ENCODE data around the gene CMSS1.

Gene CMSS1

GRCh38 chr3:100024520-100025303 is 207.1 kb downstream of the CMSS1 start:
- H3K36me3 ChIP-seq (replicated peaks) = no peaks in the 10 kb centered on the region
- no peak overlapping the region for H3K4me3 ChIP-seq (ENCODE audit: low read depth, low read length)
- in situ Hi-C loops (cut with HindIII; ENCODE audit: low pct_ligation_motif_present, low sequenced_read_pairs) = no loop called here
- no peaks in the 10 kb centered on the region for H3K27me3 ChIP-seq (replicated peaks)
- no peak for DNase-seq
- no peak for TF ChIP-seq CTCF (IDR thresholded peaks at IDR 0.05; ENCODE audit: low read depth, low read length, missing control alignments)
- no peak overlapping the region for H3K27ac ChIP-seq

- in situ Hi-C loops (cut with HindIII; ENCODE audit: low pct_ligation_motif_present, low sequenced_read_pairs) = no loop called here
- no peak for DNase-seq
- TF ChIP-seq CTCF (IDR thresholded peaks at IDR 0.05; ENCODE audit: low read depth, low read length, missing control alignments) = no peak
- no peak overlapping the region for H3K27ac ChIP-seq
- no peaks in the 10 kb centered on the region for H3K36me3 ChIP-seq (replicated peaks)
- no peak overlapping the region for H3K4me3 ChIP-seq (ENCODE audit: low read depth, low read length)
- no peaks in the 10 kb centered on the region for H3K27me3 ChIP-seq (replicated peaks)
These were observed 209.7 kb downstream of the CMSS1 start for GRCh38 chr3:100027321-100027720.

GRCh38 chr3:100029052-100029451 is 211.4 kb downstream of the CMSS1 start:
- H3K27ac ChIP-seq = no peak overlapping the region
- no peaks in the 10 kb centered on the region for H3K36me3 ChIP-seq (replicated peaks)
- TF ChIP-seq CTCF (IDR thresholded peaks at IDR 0.05; ENCODE audit: low read depth, low read length, missing control alignments) = no peak
- H3K4me3 ChIP-seq (ENCODE audit: low read depth, low read length) = no peak overlapping the region
- no peaks in the 10 kb centered on the region for H3K27me3 ChIP-seq (replicated peaks)
- in situ Hi-C loops (cut with HindIII; ENCODE audit: low pct_ligation_motif_present, low sequenced_read_pairs) = no loop called here
- no peak for DNase-seq

GRCh38 chr3:100029689-100030088 is 212.0 kb downstream of the CMSS1 start:
- no peak overlapping the region for H3K27ac ChIP-seq
- DNase-seq = no peak
- TF ChIP-seq CTCF (IDR thresholded peaks at IDR 0.05; ENCODE audit: low read depth, low read length, missing control alignments) = no peak
- H3K4me3 ChIP-seq (ENCODE audit: low read depth, low read length) = no peak overlapping the region
- in situ Hi-C loops (cut with HindIII; ENCODE audit: low pct_ligation_motif_present, low sequenced_read_pairs) = no loop called here
- no peaks in the 10 kb centered on the region for H3K36me3 ChIP-seq (replicated peaks)
- no peaks in the 10 kb centered on the region for H3K27me3 ChIP-seq (replicated peaks)

GRCh38 chr3:100030346-100030745 is 212.7 kb downstream of the CMSS1 start:
- in situ Hi-C loops (cut with HindIII; ENCODE audit: low pct_ligation_motif_present, low sequenced_read_pairs) = no loop called here
- no peak for DNase-seq
- no peak for TF ChIP-seq CTCF (IDR thresholded peaks at IDR 0.05; ENCODE audit: low read depth, low read length, missing control alignments)
- H3K27ac ChIP-seq = no peak overlapping the region
- no peak overlapping the region for H3K4me3 ChIP-seq (ENCODE audit: low read depth, low read length)
- H3K36me3 ChIP-seq (replicated peaks) = no peaks in the 10 kb centered on the region
- H3K27me3 ChIP-seq (replicated peaks) = no peaks in the 10 kb centered on the region

All from brain microvascular endothelial cell (primary cell).